Spleen (tissue), 7 donors: ENCODE measurements around the gene SLIT1.

ENCODE experiments used
- POLR2AphosphoS5 ChIP-seq, 3 donors: sonication (generic); formaldehyde crosslinking; IDR thresholded peaks; one replicate each; pipeline ENCODE4 v1.5.1; 2017; ENCODE audit warnings: antibody characterized with exemption in 3 of 3
- TF ChIP-seq, protein P1 (sequence below), 11 experiments: fragments of 200-600 bp in 7 of 11; fragments of 450-650 bp in 4 of 11; sonication (generic) in 4 of 11; IDR thresholded peaks in 8 of 11; conservative IDR thresholded peaks in 3 of 11; 1 replicate in 7 of 11; 2 replicates in 4 of 11; pipeline versions ENCODE4 v1.4.0 to v1.8.0; 2016 to 2021; ENCODE audit warnings: antibody characterized with exemption in 11 of 11, inconsistent platforms in 4 of 11, mild to moderate bottlenecking in 1 of 11
- donor health status: DM: no; HTN: no; CAD: no; lungs with moderate emphysema.
- donor health status: DM: no; HTN: no; CAD: no.
- donor health status: DM: no; HTN: no; CAD: no.

- TF ChIP-seq, protein P1, sequence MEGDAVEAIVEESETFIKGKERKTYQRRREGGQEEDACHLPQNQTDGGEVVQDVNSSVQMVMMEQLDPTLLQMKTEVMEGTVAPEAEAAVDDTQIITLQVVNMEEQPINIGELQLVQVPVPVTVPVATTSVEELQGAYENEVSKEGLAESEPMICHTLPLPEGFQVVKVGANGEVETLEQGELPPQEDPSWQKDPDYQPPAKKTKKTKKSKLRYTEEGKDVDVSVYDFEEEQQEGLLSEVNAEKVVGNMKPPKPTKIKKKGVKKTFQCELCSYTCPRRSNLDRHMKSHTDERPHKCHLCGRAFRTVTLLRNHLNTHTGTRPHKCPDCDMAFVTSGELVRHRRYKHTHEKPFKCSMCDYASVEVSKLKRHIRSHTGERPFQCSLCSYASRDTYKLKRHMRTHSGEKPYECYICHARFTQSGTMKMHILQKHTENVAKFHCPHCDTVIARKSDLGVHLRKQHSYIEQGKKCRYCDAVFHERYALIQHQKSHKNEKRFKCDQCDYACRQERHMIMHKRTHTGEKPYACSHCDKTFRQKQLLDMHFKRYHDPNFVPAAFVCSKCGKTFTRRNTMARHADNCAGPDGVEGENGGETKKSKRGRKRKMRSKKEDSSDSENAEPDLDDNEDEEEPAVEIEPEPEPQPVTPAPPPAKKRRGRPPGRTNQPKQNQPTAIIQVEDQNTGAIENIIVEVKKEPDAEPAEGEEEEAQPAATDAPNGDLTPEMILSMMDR (IDR thresholded peaks at IDR 0.05 in 8 of 11, conservative IDR thresholded peaks at IDR 0.05 in 3 of 11), result no peak
- no peak for TF ChIP-seq POLR2AphosphoS5 (IDR thresholded peaks at IDR 0.05)
Observed at GRCh38 chr10:97134983-97135382, 50.8 kb downstream of the SLIT1 start.
